Neutrophil (primary cell): ENCODE results near the gene SLC31A2.

Source experiments
- H3K27ac ChIP-seq: fragments of 200-600 bp; sonication (generic); 2 replicates; pipeline ENCODE4 v1.5.1; 2016; ENCODE audit warnings: mild to moderate bottlenecking, moderate library complexity
- H3K27me3 ChIP-seq: fragments of 200-600 bp; sonication (generic); 2 replicates; pipeline ENCODE4 v1.6.0; 2016; ENCODE audit warnings: mild to moderate bottlenecking
- H3K36me3 ChIP-seq: fragments of 200-600 bp; sonication (generic); 2 replicates; pipeline ENCODE4 v1.5.1; 2017
- H3K4me1 ChIP-seq, 2 experiments: fragments of 200-600 bp in 1 of 2; sonication (generic) in 1 of 2; 1 replicate in 1 of 2; 2 replicates in 1 of 2; pipeline versions ENCODE4 v1.5.1 to v1.6.1; 2013 to 2016; ENCODE audit warnings: low read depth in 1 of 2, low read length in 1 of 2, mild to moderate bottlenecking in 1 of 2, moderate library complexity in 1 of 2; ENCODE audit not compliant: control insufficient read depth in 1 of 2, insufficient read depth in 1 of 2
- H3K4me3 ChIP-seq, 2 experiments: fragments of 200-600 bp in 1 of 2; sonication (generic) in 1 of 2; 1 replicate in 1 of 2; 2 replicates in 1 of 2; pipeline ENCODE4 v1.5.1; 2013 to 2016; ENCODE audit warnings: low read depth in 1 of 2, low read length in 1 of 2, mild to moderate bottlenecking in 1 of 2, moderate library complexity in 1 of 2
- H3K9me3 ChIP-seq: fragments of 200-600 bp; sonication (generic); 2 replicates; pipeline ENCODE4 v1.5.1; 2016
- CTCF ChIP-seq: fragments of 200-600 bp; sonication (generic); IDR thresholded peaks from 2 replicates; pipeline ENCODE4 v1.5.1; 2016; ENCODE audit warnings: antibody characterized with exemption

The SLC31A2 gene

GRCh38 chr9:113164536-113165300 lies 13.9 kb downstream of the SLC31A2 start:
- peak overlapping the region; percentile 20 for H3K27ac ChIP-seq
- H3K4me3 ChIP-seq = no peak overlapping the region
- peaks cover 100% of the 10 kb centered on the region for H3K36me3 ChIP-seq
- H3K27me3 ChIP-seq = no peaks in the 10 kb centered on the region
- no peak for TF ChIP-seq CTCF
- no peaks in the 10 kb centered on the region for H3K4me1 ChIP-seq
- no peaks in the 10 kb centered on the region for H3K9me3 ChIP-seq

- Histone ChIP-seq H3K4me1 (no peaks in the 10 kb centered on the region), H3K9me3 (no peaks in the 10 kb centered on the region), H3K27ac (peak overlapping the region; percentile 20), H3K4me3 (no peak overlapping the region), H3K27me3 (no peaks in the 10 kb centered on the region), H3K36me3 (peaks cover 100% of the 10 kb centered on the region)
- no peak for TF ChIP-seq CTCF
Observed at GRCh38 chr9:113166039-113166438, 15.2 kb downstream of the SLC31A2 start.

GRCh38 chr9:113168809-113169208 lies 18.0 kb downstream of the SLC31A2 start:
- Histone ChIP-seq H3K4me3 (no peak overlapping the region), H3K27me3 (no peaks in the 10 kb centered on the region), H3K36me3 (peaks cover 99% of the 10 kb centered on the region), H3K9me3 (no peaks in the 10 kb centered on the region), H3K27ac (no peak overlapping the region), H3K4me1 (no peaks in the 10 kb centered on the region)
- TF ChIP-seq CTCF = no peak

- H3K36me3 ChIP-seq = peaks cover 93% of the 10 kb centered on the region
- no peak overlapping the region for H3K4me3 ChIP-seq
- no peaks in the 10 kb centered on the region for H3K9me3 ChIP-seq
- H3K27ac ChIP-seq = no peak overlapping the region
- H3K27me3 ChIP-seq = no peaks in the 10 kb centered on the region
- TF ChIP-seq CTCF = no peak
- H3K4me1 ChIP-seq = peaks cover 8 to 12% of the 10 kb centered on the region in 2 experiments
Observed at GRCh38 chr9:113173341-113173740, 22.5 kb downstream of the SLC31A2 start.

- Histone ChIP-seq H3K36me3 (peaks cover 91% of the 10 kb centered on the region), H3K27ac (peak overlapping the region; percentile 66), H3K4me1 (peaks cover 8 to 12% of the 10 kb centered on the region in 2 experiments), H3K9me3 (no peaks in the 10 kb centered on the region), H3K27me3 (no peaks in the 10 kb centered on the region), H3K4me3 (no peak overlapping the region)
- TF ChIP-seq CTCF = no peak
Observed at GRCh38 chr9:113176803-113177202, 26.0 kb downstream of the SLC31A2 start.
